GM18505 (cell line): ENCODE results near the gene QRICH2.
"Not testable (repeated sequence)": the region's sequence is repeated elsewhere in the genome, so short reads cannot be mapped to it uniquely, and the experiment has no call there.

ENCODE experiments used
- ATAC-seq: cut with Tn5 transposase; IDR thresholded peaks from one replicate; pipeline ENCODE4 v1.9.1; 2021; ENCODE audit not compliant: unreplicated experiment
- POLR2A ChIP-seq: IDR thresholded peaks from 4 replicates; pipeline ENCODE4 v1.6.1; 2011; ENCODE audit warnings: borderline replicate concordance; ENCODE audit not compliant: insufficient read depth, insufficient read length; ENCODE audit errors: extremely low read depth

QRICH2 gene

DNA sequence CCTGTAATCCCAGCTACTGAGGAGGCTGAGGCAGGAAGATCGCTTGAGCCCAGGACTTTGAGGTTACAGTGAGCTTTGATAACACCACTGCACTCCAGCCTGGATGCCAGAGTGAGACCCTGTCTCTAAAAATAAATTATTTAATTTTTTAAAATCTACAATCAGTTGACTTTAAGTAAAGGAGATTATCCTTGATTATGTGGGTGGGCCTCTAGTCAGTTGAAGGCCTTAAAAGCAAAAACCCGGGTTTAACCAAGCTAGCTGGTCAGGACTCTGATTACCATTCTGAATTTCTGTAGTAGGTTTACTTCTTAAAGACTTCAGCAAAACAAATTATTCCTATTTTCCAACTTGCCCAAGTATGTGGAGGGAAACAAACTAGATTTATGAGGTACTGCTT lies 72.2 kb downstream of the QRICH2 start:
- TF ChIP-seq POLR2A: no peak
- no peak for ATAC-seq

- TF ChIP-seq POLR2A: no peak
- no peak for ATAC-seq
Measured at GRCh38 chr17:76234354-76234679, 73.8 kb downstream of the QRICH2 start.

DNA sequence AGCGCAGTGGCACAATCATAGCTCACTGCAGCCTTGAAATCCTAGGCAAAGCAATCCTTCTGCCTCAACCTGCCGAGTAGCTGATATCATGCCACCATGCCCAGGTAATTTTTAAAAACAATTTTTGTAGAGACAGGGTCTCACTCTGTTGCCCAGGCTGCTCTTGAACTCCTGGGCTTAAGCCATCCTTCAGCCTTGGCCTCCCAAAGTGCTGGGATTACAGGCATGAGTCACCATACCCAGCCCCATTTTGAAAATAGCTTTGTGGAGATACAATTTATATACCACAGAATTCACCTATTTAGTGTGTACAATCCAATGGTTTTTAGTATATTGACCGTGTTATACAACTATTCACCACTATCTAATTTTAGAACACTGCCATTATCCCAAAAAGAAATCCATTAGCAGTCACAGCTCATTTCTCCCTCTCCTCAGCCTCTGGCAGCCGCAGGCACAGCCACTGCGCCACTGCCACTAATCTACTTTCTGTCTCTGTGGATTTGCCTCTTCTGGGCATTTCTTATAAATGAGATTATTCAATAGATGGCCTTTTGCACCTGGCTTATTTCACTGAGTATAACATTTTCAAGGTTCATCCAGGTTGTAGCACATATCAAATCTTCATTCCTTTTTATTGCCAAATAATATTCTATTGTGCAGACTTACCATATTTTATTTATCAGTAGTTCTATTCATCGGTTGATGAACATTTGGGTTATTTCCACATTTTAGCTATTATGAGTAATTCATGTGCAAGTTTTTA lies 74.3 kb downstream of the QRICH2 start:
- ATAC-seq: no peak
- TF ChIP-seq POLR2A: no peak

DNA sequence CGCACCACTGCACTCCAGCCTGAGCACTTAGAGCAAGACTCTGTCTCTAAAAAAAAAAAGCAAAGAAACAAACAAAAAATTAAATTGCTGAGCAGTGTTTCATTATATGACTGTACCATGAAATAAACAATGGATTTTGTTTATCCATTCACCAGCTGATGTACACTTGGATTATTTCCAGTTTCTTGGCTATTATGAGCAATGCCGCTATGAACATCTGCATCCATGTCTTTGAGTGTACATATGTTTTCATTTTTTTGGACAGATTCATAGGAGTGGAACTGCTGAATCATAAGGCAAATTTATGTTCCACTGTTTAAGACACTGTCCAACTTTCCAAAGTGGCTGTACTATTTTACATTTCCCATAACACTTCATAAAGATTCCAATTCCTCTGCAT lies 75.7 kb downstream of the QRICH2 start:
- no peak for TF ChIP-seq POLR2A
- ATAC-seq: no peak

DNA sequence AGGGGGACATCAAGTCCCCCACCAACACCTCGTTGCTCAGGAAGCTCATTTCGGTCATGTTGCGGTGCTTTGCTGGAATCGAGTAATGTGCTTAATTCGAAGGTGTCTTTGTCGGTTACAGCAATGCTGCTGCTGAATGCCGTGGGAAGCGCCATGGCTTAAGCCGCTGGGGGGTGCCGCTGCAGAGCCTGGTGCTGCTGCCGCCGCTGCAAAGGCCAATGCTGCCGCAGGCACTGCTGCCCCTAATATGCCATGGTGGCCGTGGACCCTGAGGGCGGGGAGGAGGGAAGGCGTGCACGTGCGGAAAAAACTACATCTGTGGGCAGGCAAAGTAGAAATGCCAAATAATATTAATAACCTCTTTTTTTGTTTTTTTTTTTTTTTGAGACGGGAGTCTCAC lies 81.3 kb downstream of the QRICH2 start:
- ATAC-seq: not testable (repeated sequence)

DNA sequence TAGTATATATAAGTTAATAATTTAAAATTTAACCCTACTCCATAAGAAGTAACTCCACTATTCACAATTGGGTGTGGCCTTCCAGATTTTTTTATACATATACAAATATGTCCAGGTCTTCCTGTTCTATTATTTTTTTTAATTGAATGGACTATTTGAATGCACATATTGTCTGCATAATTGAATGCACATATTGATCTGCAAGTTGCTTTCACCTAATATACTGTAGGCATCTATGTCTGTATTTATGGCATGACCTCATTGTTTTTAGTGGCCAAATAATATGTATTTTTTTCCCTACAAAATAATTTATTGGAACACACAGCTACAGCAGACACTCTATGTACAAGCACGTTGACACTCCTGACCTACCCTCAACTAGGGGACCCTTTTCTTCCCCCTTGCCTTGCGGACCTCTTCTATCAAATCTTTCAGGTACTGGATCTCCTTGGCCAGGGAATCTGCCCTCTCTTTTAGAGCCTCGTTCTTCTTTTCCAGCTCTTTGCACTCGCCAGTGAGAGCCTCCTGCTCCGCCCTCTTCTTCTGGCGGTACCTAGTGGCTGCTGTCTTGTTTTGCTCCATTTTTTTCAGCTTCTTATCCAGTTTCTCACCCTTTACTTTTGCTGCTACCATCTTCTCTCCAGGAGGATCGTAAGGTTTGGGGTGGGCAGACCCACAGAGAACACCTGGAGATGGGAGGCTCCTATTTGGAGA lies 82.5 kb downstream of the QRICH2 start:
- not testable (repeated sequence) for ATAC-seq
